Transverse colon (tissue), 3 donors: ENCODE results near the gene MAGI1.

Experiments
- POLR2A ChIP-seq: fragments of 450-650 bp; IDR thresholded peaks from one replicate; pipeline ENCODE4 v1.6.1; 2016; ENCODE audit warnings: antibody characterized with exemption, mild to moderate bottlenecking, moderate library complexity
- TF ChIP-seq, protein P1 (sequence below), 5 experiments: fragments of 200-600 bp in 3 of 5; fragments of 450-650 bp in 2 of 5; sonication (generic) in 3 of 5; IDR thresholded peaks; 1 replicate in 2 of 5; 2 replicates in 3 of 5; pipeline ENCODE4 v1.5.1; 2016 to 2017; ENCODE audit warnings: antibody characterized with exemption in 5 of 5, inconsistent platforms in 3 of 5, mild to moderate bottlenecking in 2 of 5, moderate library complexity in 1 of 5

DNA sequence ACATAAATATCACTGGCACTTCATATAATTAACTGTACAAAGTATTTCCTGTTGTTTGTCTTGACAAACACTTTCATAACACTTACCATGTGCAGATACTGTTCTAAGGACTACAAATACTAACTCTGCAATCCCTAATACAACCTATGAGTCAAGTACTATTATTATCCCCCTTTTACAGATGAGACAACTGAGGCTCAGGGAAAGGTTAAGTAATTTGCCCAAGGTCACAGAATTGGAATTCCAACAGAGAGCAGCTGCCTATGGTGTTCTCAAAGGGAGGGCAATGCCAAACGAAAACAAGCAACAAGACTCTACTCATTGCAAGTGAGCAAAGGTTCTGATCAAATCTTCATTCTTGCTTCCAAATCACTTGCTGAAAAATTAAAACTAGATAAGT is 85.9 kb downstream of the MAGI1 start:
- TF ChIP-seq, protein P1, sequence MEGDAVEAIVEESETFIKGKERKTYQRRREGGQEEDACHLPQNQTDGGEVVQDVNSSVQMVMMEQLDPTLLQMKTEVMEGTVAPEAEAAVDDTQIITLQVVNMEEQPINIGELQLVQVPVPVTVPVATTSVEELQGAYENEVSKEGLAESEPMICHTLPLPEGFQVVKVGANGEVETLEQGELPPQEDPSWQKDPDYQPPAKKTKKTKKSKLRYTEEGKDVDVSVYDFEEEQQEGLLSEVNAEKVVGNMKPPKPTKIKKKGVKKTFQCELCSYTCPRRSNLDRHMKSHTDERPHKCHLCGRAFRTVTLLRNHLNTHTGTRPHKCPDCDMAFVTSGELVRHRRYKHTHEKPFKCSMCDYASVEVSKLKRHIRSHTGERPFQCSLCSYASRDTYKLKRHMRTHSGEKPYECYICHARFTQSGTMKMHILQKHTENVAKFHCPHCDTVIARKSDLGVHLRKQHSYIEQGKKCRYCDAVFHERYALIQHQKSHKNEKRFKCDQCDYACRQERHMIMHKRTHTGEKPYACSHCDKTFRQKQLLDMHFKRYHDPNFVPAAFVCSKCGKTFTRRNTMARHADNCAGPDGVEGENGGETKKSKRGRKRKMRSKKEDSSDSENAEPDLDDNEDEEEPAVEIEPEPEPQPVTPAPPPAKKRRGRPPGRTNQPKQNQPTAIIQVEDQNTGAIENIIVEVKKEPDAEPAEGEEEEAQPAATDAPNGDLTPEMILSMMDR (IDR thresholded peaks at IDR 0.05), result no peak
- no peak for TF ChIP-seq POLR2A
